HG03139 (cell line): ENCODE data around the gene PMM1.

Source experiments
- ATAC-seq: cut with Tn5 transposase; IDR thresholded peaks from one replicate; pipeline ENCODE4 v1.9.1; 2021; ENCODE audit not compliant: unreplicated experiment

The PMM1 gene

GRCh38 chr22:41539146-41540005, 50.3 kb downstream of the PMM1 start:
- ATAC-seq: no peak

GRCh38 chr22:41538583-41538982, 51.1 kb downstream of the PMM1 start:
- ATAC-seq: no peak

DNA sequence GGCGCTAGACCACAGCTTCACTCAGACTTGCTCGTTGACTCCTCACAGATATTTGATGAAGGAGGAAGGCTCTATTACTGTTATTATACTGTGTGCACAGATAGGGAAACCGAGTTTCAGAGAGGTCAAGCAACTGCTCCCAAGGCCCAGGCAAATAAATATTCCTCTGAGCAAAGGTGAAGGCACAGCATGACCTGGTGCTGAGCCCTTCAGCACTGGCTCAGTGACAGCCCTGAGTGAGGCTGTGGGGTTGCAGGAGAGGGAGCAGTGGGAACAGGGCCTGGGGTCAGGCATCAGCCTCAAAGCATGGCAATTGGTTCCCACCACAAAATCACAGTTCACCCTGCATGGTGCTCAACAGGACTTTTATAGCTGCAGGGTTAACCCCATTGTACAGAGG, 52.4 kb downstream of the PMM1 start:
- no peak for ATAC-seq

DNA sequence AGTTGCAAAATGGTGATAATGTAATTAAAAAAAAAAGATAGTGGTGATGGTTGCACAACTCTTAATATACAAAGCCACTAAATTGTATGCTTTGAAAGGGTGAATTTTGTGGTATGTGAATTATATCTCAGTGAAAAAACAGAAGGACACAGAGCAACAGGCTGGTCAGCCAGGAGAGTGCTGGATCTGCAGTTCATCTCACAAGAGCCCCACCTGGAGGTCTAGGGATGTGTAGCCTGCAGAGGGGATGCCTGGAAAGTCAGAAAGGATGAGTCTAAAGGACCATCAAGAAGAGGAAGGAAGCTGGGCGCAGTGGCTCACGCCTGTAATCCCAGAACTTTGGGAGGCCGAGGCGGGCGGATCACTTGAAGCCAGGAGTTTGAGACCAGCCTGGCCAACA, 54.4 kb downstream of the PMM1 start:
- ATAC-seq: no peak

GRCh38 chr22:41534219-41534618, 55.4 kb downstream of the PMM1 start:
- no peak for ATAC-seq

DNA sequence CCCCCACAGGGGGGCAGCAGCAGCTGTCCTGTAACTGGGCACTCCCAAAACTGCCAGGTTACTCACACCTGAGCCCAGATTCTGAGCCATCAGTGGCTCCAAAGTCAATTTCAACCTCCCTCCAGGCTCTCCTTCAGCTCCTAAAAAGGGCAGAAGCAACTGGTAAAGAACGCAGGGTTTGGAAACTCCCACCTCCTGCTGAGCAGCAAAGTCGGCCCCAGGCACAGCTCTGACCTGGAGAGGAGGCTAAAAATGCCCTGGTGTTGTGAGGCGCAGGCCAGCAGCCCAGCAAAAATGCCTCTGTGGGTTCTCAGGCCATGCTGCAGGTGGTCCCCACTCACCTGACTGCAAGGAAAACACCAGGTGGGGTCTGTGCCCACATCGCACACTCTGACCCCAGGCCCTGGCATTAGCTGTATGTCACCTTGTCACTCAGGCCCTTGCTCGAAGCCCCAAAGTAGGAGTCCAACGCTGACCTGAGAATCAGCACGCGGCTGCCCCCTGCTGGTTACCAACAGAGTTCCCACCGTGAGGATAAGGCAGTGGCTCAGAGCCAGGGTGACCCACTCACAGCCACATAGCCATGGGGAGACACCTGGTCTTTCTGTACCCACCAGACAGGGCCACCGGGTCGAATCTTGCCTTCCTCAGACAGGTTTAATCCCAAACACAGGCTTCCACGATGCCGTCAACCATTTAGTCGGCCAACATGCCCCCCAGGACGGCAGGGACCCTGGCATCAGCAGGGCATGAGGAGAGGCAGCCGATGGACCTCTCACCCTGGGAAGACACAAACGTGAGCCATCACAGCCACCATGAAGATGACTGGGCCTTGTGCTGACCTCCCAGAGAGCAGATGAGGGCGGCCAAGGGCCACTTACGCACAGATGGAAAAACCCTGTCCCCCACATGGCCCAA, 56.5 kb downstream of the PMM1 start:
- ATAC-seq: no peak

GRCh38 chr22:41531715-41532477, 57.7 kb downstream of the PMM1 start:
- ATAC-seq: no peak

GRCh38 chr22:41530890-41531714, 58.5 kb downstream of the PMM1 start:
- no peak for ATAC-seq

- no peak for ATAC-seq
Observed at GRCh38 chr22:41528938-41529561, 60.6 kb downstream of the PMM1 start.

DNA sequence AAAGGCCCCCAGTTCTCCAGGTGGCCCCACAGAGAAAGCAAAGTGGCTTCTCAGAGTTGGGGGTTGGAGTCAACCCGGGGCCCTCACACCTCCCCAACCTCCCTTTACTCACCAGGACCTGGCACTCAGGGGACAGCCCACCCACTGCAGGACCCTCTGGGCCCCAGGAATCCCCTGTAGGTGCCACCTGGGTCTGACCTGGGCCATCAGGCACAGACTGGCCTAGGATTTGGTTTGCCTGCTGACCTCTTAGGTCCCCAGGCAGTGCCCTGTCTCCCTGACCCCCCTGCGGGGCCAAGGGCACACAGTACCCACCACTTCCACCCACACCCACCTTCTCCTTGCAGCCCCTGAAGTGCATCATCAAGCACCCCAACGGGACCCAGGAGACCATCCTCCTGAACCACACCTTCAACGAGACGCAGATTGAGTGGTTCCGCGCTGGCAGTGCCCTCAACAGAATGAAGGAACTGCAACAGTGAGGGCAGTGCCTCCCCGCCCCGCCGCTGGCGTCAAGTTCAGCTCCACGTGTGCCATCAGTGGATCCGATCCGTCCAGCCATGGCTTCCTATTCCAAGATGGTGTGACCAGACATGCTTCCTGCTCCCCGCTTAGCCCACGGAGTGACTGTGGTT, 61.4 kb downstream of the PMM1 start:
- ATAC-seq: no peak
